ENCODE measurements around the gene PSMA2.

DNA sequence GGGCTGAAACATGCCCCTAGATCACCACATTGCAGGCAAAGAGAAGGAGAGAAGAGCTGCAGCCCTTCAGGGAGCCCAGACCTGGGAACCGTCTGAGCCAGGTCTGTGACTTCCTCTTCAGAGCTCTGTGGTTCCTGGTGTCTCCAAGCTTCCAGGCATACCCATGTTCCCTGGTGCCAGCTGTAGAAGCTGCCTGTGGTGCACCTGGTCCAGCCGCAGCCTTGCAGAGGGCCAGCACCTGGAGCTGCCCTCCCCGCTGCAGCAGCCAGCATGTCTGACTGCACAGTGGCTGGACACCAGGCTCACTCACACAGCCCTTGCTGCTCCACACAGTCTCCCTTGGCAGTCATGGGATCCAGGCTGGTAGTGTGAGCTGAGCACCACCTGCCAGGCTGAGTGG is 53.7 kb downstream of the PSMA2 start:
- TF ChIP-seq, protein P1, sequence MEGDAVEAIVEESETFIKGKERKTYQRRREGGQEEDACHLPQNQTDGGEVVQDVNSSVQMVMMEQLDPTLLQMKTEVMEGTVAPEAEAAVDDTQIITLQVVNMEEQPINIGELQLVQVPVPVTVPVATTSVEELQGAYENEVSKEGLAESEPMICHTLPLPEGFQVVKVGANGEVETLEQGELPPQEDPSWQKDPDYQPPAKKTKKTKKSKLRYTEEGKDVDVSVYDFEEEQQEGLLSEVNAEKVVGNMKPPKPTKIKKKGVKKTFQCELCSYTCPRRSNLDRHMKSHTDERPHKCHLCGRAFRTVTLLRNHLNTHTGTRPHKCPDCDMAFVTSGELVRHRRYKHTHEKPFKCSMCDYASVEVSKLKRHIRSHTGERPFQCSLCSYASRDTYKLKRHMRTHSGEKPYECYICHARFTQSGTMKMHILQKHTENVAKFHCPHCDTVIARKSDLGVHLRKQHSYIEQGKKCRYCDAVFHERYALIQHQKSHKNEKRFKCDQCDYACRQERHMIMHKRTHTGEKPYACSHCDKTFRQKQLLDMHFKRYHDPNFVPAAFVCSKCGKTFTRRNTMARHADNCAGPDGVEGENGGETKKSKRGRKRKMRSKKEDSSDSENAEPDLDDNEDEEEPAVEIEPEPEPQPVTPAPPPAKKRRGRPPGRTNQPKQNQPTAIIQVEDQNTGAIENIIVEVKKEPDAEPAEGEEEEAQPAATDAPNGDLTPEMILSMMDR (IDR thresholded peaks at IDR 0.05): no peak
- TF ChIP-seq POLR2A (IDR thresholded peaks at IDR 0.05): no peak
